ENCODE data around the gene MED13L.

DNA sequence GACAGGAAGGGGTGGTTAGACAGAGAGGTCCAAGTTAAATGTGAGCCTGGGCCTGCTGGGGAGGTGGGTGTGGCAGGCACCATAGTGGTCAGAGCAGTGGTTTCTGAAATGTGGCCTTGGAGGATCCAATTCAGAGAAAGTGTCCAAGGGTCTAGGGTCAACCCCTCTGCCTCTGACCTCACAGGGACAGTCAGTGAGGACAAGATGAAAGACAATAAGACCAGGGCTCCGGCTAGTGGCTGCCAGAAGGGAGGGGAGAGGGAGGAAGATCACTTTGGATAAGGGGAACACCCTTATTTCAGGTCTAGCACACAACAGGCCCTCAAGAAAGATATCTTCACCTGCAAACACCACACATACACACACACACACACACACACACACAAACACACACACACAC, 335.1 kb downstream of the MED13L start:
- TF ChIP-seq, protein P1, sequence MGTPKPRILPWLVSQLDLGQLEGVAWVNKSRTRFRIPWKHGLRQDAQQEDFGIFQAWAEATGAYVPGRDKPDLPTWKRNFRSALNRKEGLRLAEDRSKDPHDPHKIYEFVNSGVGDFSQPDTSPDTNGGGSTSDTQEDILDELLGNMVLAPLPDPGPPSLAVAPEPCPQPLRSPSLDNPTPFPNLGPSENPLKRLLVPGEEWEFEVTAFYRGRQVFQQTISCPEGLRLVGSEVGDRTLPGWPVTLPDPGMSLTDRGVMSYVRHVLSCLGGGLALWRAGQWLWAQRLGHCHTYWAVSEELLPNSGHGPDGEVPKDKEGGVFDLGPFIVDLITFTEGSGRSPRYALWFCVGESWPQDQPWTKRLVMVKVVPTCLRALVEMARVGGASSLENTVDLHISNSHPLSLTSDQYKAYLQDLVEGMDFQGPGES (IDR thresholded peaks at IDR 0.05; ENCODE audit: low read depth, low read length) = no peak
- TF ChIP-seq MXI1 (IDR thresholded peaks at IDR 0.05; ENCODE audit: low read depth, low read length) = no peak
- TF ChIP-seq, protein P2, sequence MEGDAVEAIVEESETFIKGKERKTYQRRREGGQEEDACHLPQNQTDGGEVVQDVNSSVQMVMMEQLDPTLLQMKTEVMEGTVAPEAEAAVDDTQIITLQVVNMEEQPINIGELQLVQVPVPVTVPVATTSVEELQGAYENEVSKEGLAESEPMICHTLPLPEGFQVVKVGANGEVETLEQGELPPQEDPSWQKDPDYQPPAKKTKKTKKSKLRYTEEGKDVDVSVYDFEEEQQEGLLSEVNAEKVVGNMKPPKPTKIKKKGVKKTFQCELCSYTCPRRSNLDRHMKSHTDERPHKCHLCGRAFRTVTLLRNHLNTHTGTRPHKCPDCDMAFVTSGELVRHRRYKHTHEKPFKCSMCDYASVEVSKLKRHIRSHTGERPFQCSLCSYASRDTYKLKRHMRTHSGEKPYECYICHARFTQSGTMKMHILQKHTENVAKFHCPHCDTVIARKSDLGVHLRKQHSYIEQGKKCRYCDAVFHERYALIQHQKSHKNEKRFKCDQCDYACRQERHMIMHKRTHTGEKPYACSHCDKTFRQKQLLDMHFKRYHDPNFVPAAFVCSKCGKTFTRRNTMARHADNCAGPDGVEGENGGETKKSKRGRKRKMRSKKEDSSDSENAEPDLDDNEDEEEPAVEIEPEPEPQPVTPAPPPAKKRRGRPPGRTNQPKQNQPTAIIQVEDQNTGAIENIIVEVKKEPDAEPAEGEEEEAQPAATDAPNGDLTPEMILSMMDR (IDR thresholded peaks at IDR 0.05) = no peak

All from SK-N-SH (cell line).